ENCODE measurements around the gene ATP13A5. TPM values are rescaled to one million over a fixed set of nuclear protein-coding genes. Genes with fewer than 3 reads are reported as not detected.

Gene ATP13A5
- not detected in 2 replicates for total RNA-seq

GRCh38 chr3:193378706-193379105 is at the start of gene ATP13A5:
Gene ATP13A5 (minus strand): TSS chr3:193378753. CDS start chr3:193378725, 28 bp downstream.

GRCh38 chr3:193240850-193241706 is 137.5 kb downstream of the ATP13A5 start, which contains the start of gene PLAAT1:
Gene PLAAT1 (plus strand): TSS chr3:193241222. CDS start chr3:193255651, 14,429 bp downstream.

Other genes with a start within 250 kb of the ATP13A5 start
- gene PLAAT1, start 137.5 kb downstream of the ATP13A5 start, total RNA-seq, result 0.23 and 0.51 TPM in 2 replicates
- 0.35 TPM in 1 of 2 replicates, not detected in the other for gene ATP13A4, start 176.1 kb upstream of the ATP13A5 start, total RNA-seq
- gene OPA1, start 214.5 kb upstream of the ATP13A5 start, total RNA-seq, result 20.5 and 37.5 TPM in 2 replicates

All from pericardium fibroblast (primary cell).